Osteocyte (in vitro differentiated cells): Measurements from ENCODE around the gene XPC. TPM values are rescaled to one million over a fixed set of nuclear protein-coding genes. Genes with fewer than 3 reads are reported as not detected.

Experiments used
- DNase-seq: peaks from one replicate; pipeline ENCODE4 v3.0.0; 2021; ENCODE audit warnings: mixed read lengths; ENCODE audit not compliant: unreplicated experiment; ENCODE audit errors: extremely low spot score
- H3K27ac Mint-ChIP-seq: one replicate; pipeline ENCODE4 v1.8.0; 2021; ENCODE audit warnings: mild to moderate bottlenecking, mixed read lengths; ENCODE audit not compliant: unreplicated experiment
- H3K27me3 Mint-ChIP-seq: one replicate; pipeline ENCODE4 v1.8.0; 2021; ENCODE audit warnings: mixed read lengths; ENCODE audit not compliant: unreplicated experiment
- H3K36me3 Mint-ChIP-seq: one replicate; pipeline ENCODE4 v1.8.0; 2021; ENCODE audit warnings: mixed read lengths; ENCODE audit not compliant: unreplicated experiment
- H3K4me1 Mint-ChIP-seq: one replicate; pipeline ENCODE4 v1.8.0; 2021; ENCODE audit warnings: mixed read lengths; ENCODE audit not compliant: unreplicated experiment
- H3K4me3 Mint-ChIP-seq: one replicate; pipeline ENCODE4 v1.8.0; 2021; ENCODE audit warnings: mild to moderate bottlenecking, moderate library complexity, mixed read lengths; ENCODE audit not compliant: unreplicated experiment
- H3K9me3 Mint-ChIP-seq: one replicate; pipeline ENCODE4 v1.8.0; 2021; ENCODE audit warnings: mixed read lengths; ENCODE audit not compliant: unreplicated experiment
- total RNA-seq: library from RNA; stranded (reverse); gene quantifications from 2 replicates; pipeline ENCODE4 v1.2.1, GENCODE V29; 2021
- TF ChIP-seq, protein P1 (sequence below): fragments of 200-600 bp; sonication (generic); IDR thresholded peaks from 2 replicates; pipeline ENCODE4 v1.5.0; 2021; ENCODE audit warnings: antibody characterized with exemption, mild to moderate bottlenecking, moderate library complexity

Gene XPC
- total RNA-seq, 1 donor from 2014 or later: 39.4 TPM

DNA sequence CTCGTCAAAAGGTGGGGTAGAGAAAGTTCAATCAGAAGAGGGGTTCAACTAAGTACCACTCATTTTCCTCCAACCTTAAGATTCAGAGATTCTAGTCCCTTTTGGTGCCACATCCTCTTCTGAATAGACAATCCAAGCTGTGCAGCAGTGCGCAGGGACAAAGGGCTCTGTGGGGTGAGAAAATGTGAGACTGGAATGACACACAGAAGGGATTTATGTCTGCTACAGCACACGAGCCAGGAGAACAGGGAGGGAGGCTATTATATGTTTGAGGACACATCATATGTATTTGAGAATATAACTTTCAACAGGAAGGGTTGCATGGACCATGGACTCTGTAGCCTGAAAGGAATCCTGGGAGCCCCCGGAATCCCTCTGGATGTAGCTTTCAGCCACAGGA is 33.2 kb upstream of the XPC start:
- peak overlapping the region; percentile 86 for H3K27ac Mint-ChIP-seq
- no peaks in the 10 kb centered on the region for H3K27me3 Mint-ChIP-seq
- TF ChIP-seq, protein P1, sequence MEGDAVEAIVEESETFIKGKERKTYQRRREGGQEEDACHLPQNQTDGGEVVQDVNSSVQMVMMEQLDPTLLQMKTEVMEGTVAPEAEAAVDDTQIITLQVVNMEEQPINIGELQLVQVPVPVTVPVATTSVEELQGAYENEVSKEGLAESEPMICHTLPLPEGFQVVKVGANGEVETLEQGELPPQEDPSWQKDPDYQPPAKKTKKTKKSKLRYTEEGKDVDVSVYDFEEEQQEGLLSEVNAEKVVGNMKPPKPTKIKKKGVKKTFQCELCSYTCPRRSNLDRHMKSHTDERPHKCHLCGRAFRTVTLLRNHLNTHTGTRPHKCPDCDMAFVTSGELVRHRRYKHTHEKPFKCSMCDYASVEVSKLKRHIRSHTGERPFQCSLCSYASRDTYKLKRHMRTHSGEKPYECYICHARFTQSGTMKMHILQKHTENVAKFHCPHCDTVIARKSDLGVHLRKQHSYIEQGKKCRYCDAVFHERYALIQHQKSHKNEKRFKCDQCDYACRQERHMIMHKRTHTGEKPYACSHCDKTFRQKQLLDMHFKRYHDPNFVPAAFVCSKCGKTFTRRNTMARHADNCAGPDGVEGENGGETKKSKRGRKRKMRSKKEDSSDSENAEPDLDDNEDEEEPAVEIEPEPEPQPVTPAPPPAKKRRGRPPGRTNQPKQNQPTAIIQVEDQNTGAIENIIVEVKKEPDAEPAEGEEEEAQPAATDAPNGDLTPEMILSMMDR: no peak
- no peaks in the 10 kb centered on the region for H3K9me3 Mint-ChIP-seq
- no peak overlapping the region for H3K4me3 Mint-ChIP-seq
- DNase-seq: no peak
- H3K36me3 Mint-ChIP-seq: no peaks in the 10 kb centered on the region
- H3K4me1 Mint-ChIP-seq: peaks cover 55% of the 10 kb centered on the region

DNA sequence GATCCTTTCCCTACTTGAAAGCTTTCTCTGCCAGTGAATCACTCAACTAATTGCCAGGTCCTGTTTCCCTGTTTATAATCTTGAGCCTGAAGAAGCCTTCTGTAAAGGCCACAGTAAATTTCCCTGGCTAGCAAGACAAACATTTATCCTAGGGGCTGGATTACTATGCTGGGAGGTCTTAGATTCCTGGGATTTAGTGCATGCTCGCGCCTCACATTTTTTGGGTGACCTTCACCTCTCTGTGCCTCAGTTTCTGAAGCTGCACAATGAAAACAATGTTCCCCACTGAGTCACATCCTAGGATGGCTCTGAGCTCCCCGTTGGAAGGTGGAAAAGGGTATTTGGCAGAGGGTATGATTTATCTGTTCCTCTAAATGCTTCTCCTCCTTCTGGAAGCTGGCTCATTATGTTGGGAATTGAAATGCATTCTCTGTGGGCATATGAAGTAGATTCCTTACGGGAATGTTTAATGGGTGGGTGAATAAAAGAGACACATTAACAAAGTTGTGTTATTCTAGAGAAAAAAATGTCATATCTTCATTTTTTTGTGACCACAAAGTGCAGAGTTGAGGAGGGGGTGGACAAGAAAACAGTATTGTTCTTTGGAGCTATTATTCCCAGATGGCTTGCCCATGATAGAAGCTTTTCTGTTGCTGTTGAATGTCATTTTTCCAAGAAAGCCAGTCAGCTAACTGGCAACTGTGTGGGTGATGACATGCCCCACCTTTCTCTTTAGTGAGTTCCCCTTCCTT is 32.6 kb upstream of the XPC start:
- DNase-seq: no peak
- TF ChIP-seq, protein P1: no peak
- Mint-ChIP-seq H3K36me3 (no peaks in the 10 kb centered on the region), H3K4me3 (no peak overlapping the region), H3K27me3 (no peaks in the 10 kb centered on the region), H3K4me1 (peaks cover 55% of the 10 kb centered on the region), H3K9me3 (no peaks in the 10 kb centered on the region), H3K27ac (peak overlapping the region; percentile 86)

DNA sequence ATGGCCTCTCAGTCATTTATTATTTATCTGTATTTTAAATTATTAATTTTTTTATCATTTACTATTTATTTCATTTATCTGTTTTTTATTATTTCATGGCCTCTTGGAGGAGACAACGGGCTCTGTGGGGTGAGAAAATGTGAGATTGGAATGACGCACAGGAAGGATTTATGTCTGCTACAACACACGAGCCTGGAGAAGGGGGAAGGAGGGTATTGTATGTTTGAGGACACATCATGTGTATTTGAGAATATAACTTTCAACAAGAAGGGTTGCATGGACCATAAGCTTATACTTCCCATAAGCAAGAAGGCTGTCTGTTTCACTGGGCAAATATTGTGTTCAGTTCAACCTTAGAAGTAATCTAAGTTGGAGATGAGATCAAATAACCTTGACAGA is 31.9 kb upstream of the XPC start:
- Mint-ChIP-seq H3K36me3 (no peaks in the 10 kb centered on the region), H3K9me3 (no peaks in the 10 kb centered on the region), H3K27ac (peak overlapping the region; percentile 86), H3K4me1 (peaks cover 55% of the 10 kb centered on the region), H3K27me3 (no peaks in the 10 kb centered on the region), H3K4me3 (no peak overlapping the region)
- DNase-seq: peak; percentile 15
- TF ChIP-seq, protein P1: no peak

DNA sequence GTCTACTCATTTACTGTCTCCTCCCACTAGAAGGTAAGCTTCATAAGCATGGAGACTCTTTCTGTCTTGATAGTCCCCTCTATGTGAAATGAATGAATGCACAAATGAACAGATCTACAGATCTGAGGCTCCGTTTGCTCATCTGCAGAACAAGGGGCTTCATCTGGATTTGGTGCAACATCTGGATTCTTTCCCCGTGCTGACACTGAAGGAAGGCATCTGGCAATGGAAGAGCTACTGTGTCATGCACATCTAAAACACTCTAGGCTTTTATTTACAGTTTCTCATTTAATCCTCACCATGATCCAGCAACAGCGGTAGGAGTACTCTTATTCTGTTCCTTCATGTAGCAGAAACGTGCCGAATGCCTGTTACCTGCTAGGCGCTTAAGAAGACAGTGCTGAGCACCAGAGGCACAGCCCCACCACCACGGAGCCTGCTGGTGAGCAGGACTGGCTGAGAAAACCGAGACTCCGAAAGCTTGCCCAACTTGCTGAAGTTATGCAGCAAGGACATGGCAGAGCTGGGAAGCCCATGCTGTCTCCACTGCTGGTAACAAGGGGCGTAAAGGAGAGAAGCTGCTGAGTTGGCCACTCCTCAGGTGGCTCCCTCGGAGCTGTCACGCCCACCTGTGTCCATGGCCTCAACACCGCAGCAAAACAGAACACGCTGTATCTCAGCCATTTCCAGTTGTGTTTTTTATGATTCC is 31.3 kb upstream of the XPC start:
- DNase-seq: peak; percentile 60
- no peaks in the 10 kb centered on the region for H3K36me3 Mint-ChIP-seq
- H3K4me3 Mint-ChIP-seq: no peak overlapping the region
- TF ChIP-seq, protein P1: no peak
- no peaks in the 10 kb centered on the region for H3K27me3 Mint-ChIP-seq
- no peaks in the 10 kb centered on the region for H3K9me3 Mint-ChIP-seq
- H3K27ac Mint-ChIP-seq: peak overlapping the region; percentile 16
- peaks cover 58% of the 10 kb centered on the region for H3K4me1 Mint-ChIP-seq

DNA sequence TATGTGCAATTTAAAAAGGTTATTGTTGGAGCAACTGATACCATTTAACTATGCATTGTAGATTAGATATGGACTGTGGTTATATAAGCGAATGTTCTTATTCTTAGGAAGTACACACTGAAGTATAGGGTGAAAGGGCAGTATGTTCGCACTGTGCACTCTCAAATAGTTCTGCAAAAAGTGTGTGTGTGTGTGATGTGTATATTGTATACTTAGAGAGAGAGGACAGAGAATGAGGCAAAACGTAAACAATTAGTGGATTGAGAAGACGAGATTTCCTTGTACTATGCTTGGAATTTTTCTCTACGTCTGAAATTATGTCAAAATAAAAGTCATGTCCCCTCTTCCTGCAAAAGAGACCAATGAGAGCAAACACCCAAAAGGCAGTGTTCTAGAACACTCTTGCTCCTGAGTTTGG is 30.6 kb upstream of the XPC start:
- DNase-seq: no peak
- no peaks in the 10 kb centered on the region for H3K27me3 Mint-ChIP-seq
- no peaks in the 10 kb centered on the region for H3K36me3 Mint-ChIP-seq
- peak overlapping the region; percentile 47 for H3K27ac Mint-ChIP-seq
- H3K9me3 Mint-ChIP-seq: no peaks in the 10 kb centered on the region
- peaks cover 66% of the 10 kb centered on the region for H3K4me1 Mint-ChIP-seq
- H3K4me3 Mint-ChIP-seq: no peak overlapping the region
- TF ChIP-seq, protein P1: no peak
